NCI-H187 (cell line): ENCODE data around the gene GCNA.
A peak's percentile ranks its signal among the peaks of the same experiment; 100 is the strongest.
"Not testable (repeated sequence)": the region's sequence is repeated elsewhere in the genome, so short reads cannot be mapped to it uniquely, and the experiment has no call there.

Experiments
- DNase-seq, 2 experiments: peaks; one replicate each; lab custom pipeline; 2025; lab: John Stamatoyannopoulos, UW

GCNA gene

DNA sequence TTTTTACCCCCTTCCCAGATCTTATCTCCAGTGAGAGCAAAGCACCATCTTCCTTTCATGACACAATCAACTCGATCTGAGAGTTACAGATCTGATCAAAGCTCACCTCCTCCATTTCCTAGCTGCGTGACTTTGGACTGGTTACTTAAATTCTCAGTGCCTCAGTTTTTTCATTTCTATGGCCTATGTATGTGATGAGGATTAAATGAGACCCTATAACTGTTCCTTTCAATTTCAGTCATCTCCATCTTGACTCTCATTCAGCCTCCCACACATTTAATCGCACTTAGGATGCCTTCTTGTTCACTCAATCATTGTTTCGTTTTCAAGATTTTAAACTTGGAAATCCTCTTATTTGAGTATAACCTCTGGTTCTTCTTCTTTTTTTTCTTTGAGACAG lies 60.2 kb downstream of the GCNA start:
- no peak for DNase-seq

GRCh38 chrX:71640002-71640401 lies 61.8 kb downstream of the GCNA start:
- no peak for DNase-seq

GRCh38 chrX:71644406-71644805 lies 66.2 kb downstream of the GCNA start:
- DNase-seq: not testable (repeated sequence)

DNA sequence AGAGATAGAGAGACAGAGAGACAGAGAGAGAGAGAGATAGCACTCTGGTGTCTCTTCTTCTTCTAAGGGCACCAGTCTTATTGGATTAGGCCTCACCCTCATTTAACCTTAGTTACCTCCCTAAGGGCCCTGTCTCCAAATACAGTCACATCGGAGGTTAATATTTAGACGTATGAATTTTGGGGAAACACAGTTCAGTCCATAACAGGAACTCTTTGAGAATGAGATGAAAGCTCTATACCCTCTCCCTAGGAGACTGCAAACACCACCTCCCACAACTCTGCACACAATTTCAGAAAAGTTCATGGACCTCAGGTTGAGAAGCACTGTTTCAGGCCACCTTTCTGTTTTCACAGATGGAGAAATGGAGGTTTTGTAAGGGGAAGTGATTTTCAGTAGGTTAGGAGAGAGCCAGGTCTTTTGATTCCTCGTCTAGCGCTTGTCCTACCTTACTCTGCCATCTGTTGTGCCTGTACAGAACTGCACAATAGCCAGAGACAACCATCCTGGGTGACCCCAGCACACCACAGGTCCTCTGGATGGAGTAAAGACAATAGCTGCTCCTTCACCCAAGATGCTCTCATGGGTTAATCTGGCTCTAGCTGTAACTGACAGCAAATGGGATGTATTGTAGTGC lies 72.2 kb downstream of the GCNA start:
- no peak for DNase-seq

DNA sequence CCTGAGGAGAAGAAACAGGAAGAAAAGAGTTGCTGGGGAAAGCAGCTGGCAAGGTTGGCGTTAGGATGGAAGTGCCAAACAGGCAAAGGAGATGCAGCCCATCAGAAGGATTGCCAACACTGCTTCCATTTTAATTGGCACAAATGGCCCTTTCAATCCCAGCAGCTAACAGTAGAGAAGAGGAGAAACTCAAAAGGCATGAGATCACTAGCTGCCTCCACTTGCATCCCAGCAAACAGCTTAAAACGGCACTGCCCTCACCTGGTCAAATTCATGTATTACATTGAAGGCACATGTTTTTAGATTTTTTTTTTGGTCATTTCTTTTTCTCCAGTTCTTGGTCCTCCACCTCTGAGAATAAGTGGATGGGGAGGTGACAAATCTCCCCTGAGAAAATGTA lies 74.2 kb downstream of the GCNA start:
- peak in 1 of 2 experiments; percentile 6 for DNase-seq

DNA sequence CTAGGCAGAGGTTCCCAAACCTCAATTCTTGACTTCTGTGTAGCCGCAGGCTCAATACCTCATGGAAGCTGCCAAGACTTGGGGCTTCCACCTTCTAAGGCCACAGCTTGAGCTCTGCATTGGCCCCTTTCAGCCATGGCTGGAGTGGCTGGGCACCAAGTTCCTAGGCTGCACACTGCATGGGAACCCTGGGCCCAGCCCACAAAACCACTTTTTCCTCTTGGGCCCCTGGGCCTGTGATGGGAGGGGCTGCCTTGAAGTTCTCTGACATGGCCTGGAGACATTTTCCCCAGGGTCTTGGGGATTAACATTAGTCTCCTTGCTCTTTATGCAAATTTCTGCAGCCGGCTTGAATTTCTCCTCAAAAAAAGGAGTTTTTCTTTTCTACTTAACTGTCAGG lies 75.1 kb downstream of the GCNA start:
- no peak for DNase-seq

GRCh38 chrX:71657267-71657666 lies 79.0 kb downstream of the GCNA start:
- no peak for DNase-seq

GRCh38 chrX:71659342-71659741 lies 81.1 kb downstream of the GCNA start:
- DNase-seq: no peak

GRCh38 chrX:71659959-71660358 lies 81.7 kb downstream of the GCNA start:
- no peak for DNase-seq

DNA sequence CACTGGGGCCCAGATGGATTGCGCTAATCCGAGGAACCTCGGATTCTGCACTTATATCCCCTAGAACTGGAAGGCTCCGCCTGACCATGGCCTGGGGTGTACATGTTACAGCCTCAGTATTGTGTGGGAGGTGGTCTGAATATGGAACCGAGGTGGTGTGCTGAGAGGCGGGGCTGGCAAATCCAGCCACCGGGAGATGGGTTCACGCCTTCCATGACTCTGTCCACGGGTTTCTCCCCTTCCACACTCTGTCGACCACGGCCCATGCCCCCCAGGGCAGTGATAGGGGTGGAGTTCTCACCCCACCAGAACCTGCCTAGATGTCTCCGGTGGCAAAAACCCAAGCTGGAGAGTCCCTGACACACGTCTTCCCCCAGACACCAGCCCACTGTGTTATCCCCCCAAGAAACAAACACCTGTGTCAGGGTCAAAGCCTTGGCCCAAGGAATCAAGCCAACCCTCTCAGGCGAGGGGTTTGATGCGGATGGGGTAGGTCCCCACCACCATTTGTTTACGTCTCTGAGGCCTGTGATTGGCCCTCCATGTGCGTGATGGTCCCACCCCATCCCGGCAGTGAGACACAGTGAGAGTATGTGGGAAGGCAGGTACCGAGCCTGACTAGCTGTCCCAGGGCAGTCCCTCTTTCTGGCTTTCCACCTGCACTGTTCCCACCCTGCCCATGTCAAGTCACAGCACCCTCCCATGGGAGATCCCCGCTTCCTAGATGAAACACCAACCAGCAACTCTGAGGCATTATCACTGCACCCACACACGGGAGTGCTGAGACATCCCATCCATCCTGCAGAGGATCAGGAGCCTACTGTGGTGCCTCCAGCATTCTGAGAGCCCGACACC lies 82.6 kb downstream of the GCNA start:
- DNase-seq: no peak

GRCh38 chrX:71661919-71662318 lies 83.7 kb downstream of the GCNA start:
- no peak for DNase-seq

- DNase-seq: not testable (repeated sequence)
Observed at GRCh38 chrX:71662654-71663053, 84.4 kb downstream of the GCNA start.
